Neural cell (in vitro differentiated cells): ENCODE results near the gene ZNF322. TPM values are rescaled to one million over a fixed set of nuclear protein-coding genes. Genes with fewer than 3 reads are reported as not detected.

Experiments
- H2AFZ ChIP-seq: fragments of 200-600, 300-800 bp; sonication (generic), shearing (Covaris generic); 2 replicates; pipeline ENCODE4 v1.6.0; 2014; ENCODE audit warnings: low read depth, mild to moderate bottlenecking, antibody characterized with exemption, low read length, moderate library complexity
- H3F3A ChIP-seq: fragments of 200-600 bp; shearing (Covaris generic); 2 replicates; pipeline ENCODE4 v1.6.1; 2016; ENCODE audit warnings: mild to moderate bottlenecking, moderate library complexity, mixed read lengths, antibody characterized with exemption, low read length; ENCODE audit not compliant: insufficient read depth, poor library complexity, severe bottlenecking
- H3K27ac ChIP-seq: fragments of 200-600, 300-800 bp; sonication (generic), shearing (Covaris generic); 2 replicates; pipeline ENCODE4 v1.5.1; 2014; ENCODE audit warnings: mild to moderate bottlenecking, low read length, moderate library complexity
- H3K27me3 ChIP-seq: fragments of 300-800, 200-600 bp; sonication (generic), shearing (Covaris generic); 2 replicates; pipeline ENCODE4 v1.6.0; 2014; ENCODE audit warnings: mild to moderate bottlenecking, low read depth, low read length, moderate library complexity; ENCODE audit not compliant: insufficient read depth
- H3K36me3 ChIP-seq: fragments of 300-800, 200-600 bp; sonication (generic), shearing (Covaris generic); 2 replicates; pipeline ENCODE4 v1.5.1; 2014; ENCODE audit warnings: mild to moderate bottlenecking, antibody characterized with exemption, low read length, moderate library complexity; ENCODE audit not compliant: insufficient read depth
- H3K4me2 ChIP-seq: fragments of 300-800, 200-600 bp; sonication (generic), shearing (Covaris generic); 2 replicates; pipeline ENCODE4 v1.6.0; 2014; ENCODE audit warnings: mild to moderate bottlenecking, low read length
- H3K4me3 ChIP-seq: fragments of 300-800, 200-600 bp; sonication (generic), shearing (Covaris generic); 2 replicates; pipeline ENCODE4 v1.5.1; 2014; ENCODE audit warnings: mild to moderate bottlenecking, low read length, moderate library complexity
- H3K79me2 ChIP-seq: fragments of 200-600 bp; shearing (Covaris generic); replicated peaks from 2 replicates; pipeline ENCODE4 v1.6.0; 2014; ENCODE audit warnings: mild to moderate bottlenecking, low read length, moderate library complexity; ENCODE audit not compliant: insufficient read depth
- H3K9ac ChIP-seq: fragments of 300-800, 200-600 bp; sonication (generic), shearing (Covaris generic); 2 replicates; pipeline ENCODE4 v1.6.1; 2016; ENCODE audit warnings: mild to moderate bottlenecking, low read length, mixed read lengths
- H3K9me2 ChIP-seq: fragments of 200-600 bp; shearing (Covaris generic); 2 replicates; pipeline ENCODE4 v1.6.1; 2016; ENCODE audit warnings: mild to moderate bottlenecking, low read length, mixed read lengths; ENCODE audit not compliant: insufficient read depth
- H3K9me3 ChIP-seq: fragments of 200-600, 300-800 bp; sonication (generic), shearing (Covaris generic); 2 replicates; pipeline ENCODE4 v1.6.1; 2016; ENCODE audit warnings: mild to moderate bottlenecking, mixed run types, low read length, moderate library complexity, mixed read lengths
- H4K20me1 ChIP-seq: fragments of 200-600 bp; shearing (Covaris generic); 2 replicates; pipeline ENCODE4 v1.6.1; 2016; ENCODE audit warnings: mild to moderate bottlenecking, mixed run types; ENCODE audit not compliant: insufficient read depth
- CTCF ChIP-seq: fragments of 450-650 bp; IDR thresholded peaks from 2 replicates; pipeline ENCODE4 v1.5.1; 2014; ENCODE audit warnings: antibody characterized with exemption, mild to moderate bottlenecking, moderate library complexity; ENCODE audit not compliant: poor library complexity, severe bottlenecking
- EP300 ChIP-seq: fragments of 450-650 bp; conservative IDR thresholded peaks from 2 replicates; pipeline ENCODE4 v1.6.1; 2014; ENCODE audit warnings: antibody characterized with exemption, mild to moderate bottlenecking, moderate library complexity; ENCODE audit not compliant: poor library complexity, severe bottlenecking
- EZH2 ChIP-seq: fragments of 200-600, 300-800 bp; shearing (Covaris generic), sonication (generic); IDR thresholded peaks from 2 replicates; pipeline ENCODE4 v1.6.1; 2014; ENCODE audit warnings: antibody characterized with exemption, low read length, borderline replicate concordance, mild to moderate bottlenecking; ENCODE audit not compliant: insufficient read depth, poor library complexity, severe bottlenecking
- MXI1 ChIP-seq: fragments of 450-650 bp; conservative IDR thresholded peaks from 2 replicates; pipeline ENCODE4 v1.6.1; 2014; ENCODE audit warnings: antibody characterized with exemption, mild to moderate bottlenecking; ENCODE audit not compliant: poor library complexity, severe bottlenecking
- POLR2AphosphoS5 ChIP-seq: IDR thresholded peaks from 2 replicates; pipeline ENCODE4 v1.6.1; 2012
- RAD21 ChIP-seq: fragments of 450-650 bp; conservative IDR thresholded peaks from 2 replicates; pipeline ENCODE4 v1.6.1; 2014; ENCODE audit warnings: antibody characterized with exemption, mild to moderate bottlenecking, moderate library complexity
- REST ChIP-seq: IDR thresholded peaks from 2 replicates; pipeline ENCODE4 v1.6.1; 2012; ENCODE audit warnings: borderline replicate concordance
- SMC3 ChIP-seq: fragments of 450-650 bp; conservative IDR thresholded peaks from 2 replicates; pipeline ENCODE4 v1.6.1; 2014; ENCODE audit warnings: antibody characterized with exemption, mild to moderate bottlenecking, moderate library complexity; ENCODE audit not compliant: poor library complexity
- TAF1 ChIP-seq: IDR thresholded peaks from 2 replicates; pipeline ENCODE4 v1.6.1; 2012; ENCODE audit warnings: low read depth
- polyA plus RNA-seq: library from polyadenylated mRNA; depleted of rRNA; stranded (reverse); fragments of >200 nt; gene quantifications from 2 replicates; pipeline ENCODE4 v1.2.3, GENCODE V29; 2014

Gene ZNF322
- polyA plus RNA-seq, 1 donor from 2014 or later: 29.4 TPM

GRCh38 chr6:26653007-26653406, 6.5 kb downstream of the ZNF322 start:
- H4K20me1 ChIP-seq: no peaks in the 10 kb centered on the region
- no peak for TF ChIP-seq MXI1
- TF ChIP-seq RAD21: no peak
- no peak for TF ChIP-seq EP300
- TF ChIP-seq POLR2AphosphoS5: no peak
- TF ChIP-seq EZH2: no peak
- no peak for TF ChIP-seq TAF1
- TF ChIP-seq SMC3: no peak
- TF ChIP-seq CTCF: no peak
- no peak for TF ChIP-seq REST
- H3K4me3 ChIP-seq: no peak overlapping the region
- H3K79me2 ChIP-seq: peaks cover 33% of the 10 kb centered on the region
- H3K36me3 ChIP-seq: no peaks in the 10 kb centered on the region
- H3K9ac ChIP-seq: no peak overlapping the region
- H3K9me2 ChIP-seq: no peaks in the 10 kb centered on the region
- no peak overlapping the region for H3K27ac ChIP-seq
- H3K4me2 ChIP-seq: no peak overlapping the region
- no peaks in the 10 kb centered on the region for H3F3A ChIP-seq
- no peaks in the 10 kb centered on the region for H3K27me3 ChIP-seq
- H2AFZ ChIP-seq: no peak overlapping the region
- H3K9me3 ChIP-seq: no peaks in the 10 kb centered on the region

- no peaks in the 10 kb centered on the region for H3K9me3 ChIP-seq
- no peaks in the 10 kb centered on the region for H4K20me1 ChIP-seq
- no peak overlapping the region for H2AFZ ChIP-seq
- H3F3A ChIP-seq: no peaks in the 10 kb centered on the region
- H3K9me2 ChIP-seq: no peaks in the 10 kb centered on the region
- no peak overlapping the region for H3K4me2 ChIP-seq
- TF ChIP-seq EP300: no peak
- TF ChIP-seq POLR2AphosphoS5: no peak
- TF ChIP-seq MXI1: no peak
- no peak for TF ChIP-seq RAD21
- no peak for TF ChIP-seq TAF1
- TF ChIP-seq EZH2: no peak
- no peak for TF ChIP-seq REST
- TF ChIP-seq SMC3: no peak
- no peak overlapping the region for H3K27ac ChIP-seq
- H3K79me2 ChIP-seq: peaks cover 38% of the 10 kb centered on the region
- no peak overlapping the region for H3K4me3 ChIP-seq
- H3K9ac ChIP-seq: no peak overlapping the region
- no peaks in the 10 kb centered on the region for H3K27me3 ChIP-seq
- H3K36me3 ChIP-seq: no peaks in the 10 kb centered on the region
These were observed 8.3 kb downstream of the ZNF322 start for GRCh38 chr6:26651133-26651781.
